ENCODE data around the gene MRPL51. TPM values are rescaled to one million over a fixed set of nuclear protein-coding genes. Genes with fewer than 3 reads are reported as not detected.
"Not testable (repeated sequence)": the region's sequence is repeated elsewhere in the genome, so short reads cannot be mapped to it uniquely, and the experiment has no call there.

Gene MRPL51
- total RNA-seq, 3 donors from 2014 or later = 58.5 to 72.1 (median 62.4) TPM

GRCh38 chr12:6494258-6494743 is 1.2 kb upstream of the MRPL51 start:
- TF ChIP-seq CTCF (IDR thresholded peaks at IDR 0.05) = no peak
- TF ChIP-seq POLR2AphosphoS5 (IDR thresholded peaks at IDR 0.05) = no peak
- no peak for TF ChIP-seq POLR2A (IDR thresholded peaks at IDR 0.05)
- DNase-seq (ENCODE audit: low spot score in 2 of 2) = no peak
- H3K9me3 ChIP-seq = no peaks in the 10 kb centered on the region
- H3K4me3 ChIP-seq = peak overlapping the region; percentile 70 to 89 (median 76)
- peaks cover 4 to 11% of the 10 kb centered on the region in 2 donors for H3K4me1 ChIP-seq
- peak overlapping the region in 1 of 2 donors; percentile 94 for H3K27ac ChIP-seq
- H3K36me3 ChIP-seq = no peaks in the 10 kb centered on the region
- no peaks in the 10 kb centered on the region for H3K27me3 ChIP-seq
- intact Hi-C loops (cut with DNase I; ENCODE audit: low total_unique reads) = no loop called here

- TF ChIP-seq POLR2AphosphoS5 (IDR thresholded peaks at IDR 0.05) (peak in 1 of 3 donors; percentile 45), CTCF (IDR thresholded peaks at IDR 0.05) (peak in 2 of 3 donors; percentile 46 to 54), POLR2A (IDR thresholded peaks at IDR 0.05) (no peak)
- peak within 1 kb of the TSS; percentile 70 to 89 (median 76) for H3K4me3 ChIP-seq
- no peaks in the 10 kb centered on the region for H3K27me3 ChIP-seq
- peak within 1 kb of the TSS; percentile 94 for H3K27ac ChIP-seq
- intact Hi-C loops (cut with DNase I; ENCODE audit: low total_unique reads) = no loop called here
- no peaks in the 10 kb centered on the region for H3K9me3 ChIP-seq
- H3K36me3 ChIP-seq = no peaks in the 10 kb centered on the region
- peak; percentile 95 for DNase-seq (ENCODE audit: low spot score in 2 of 2)
- H3K4me1 ChIP-seq = peaks cover 4 to 11% of the 10 kb centered on the region in 2 donors
Measured at GRCh38 chr12:6493497-6494257, 615 bp upstream of the MRPL51 start, which contains the start of gene NCAPD2. Gene NCAPD2, plus strand, starts transcription at chr12:6494102. Its CDS starts 997 bp downstream, at chr12:6495099.

- H3K27me3 ChIP-seq; intact Hi-C loops (cut with DNase I; ENCODE audit: low total_unique reads); H3K9me3 ChIP-seq; H3K27ac ChIP-seq; DNase-seq (ENCODE audit: low spot score in 2 of 2); H3K36me3 ChIP-seq; H3K4me3 ChIP-seq: not testable (repeated sequence)
- peaks cover 4 to 11% of the 10 kb centered on the region in 2 donors for H3K4me1 ChIP-seq
Measured at GRCh38 chr12:6490673-6491072, 2.4 kb downstream of the MRPL51 start.

- DNase-seq (ENCODE audit: low spot score in 2 of 2) = no peak
- TF ChIP-seq POLR2A (IDR thresholded peaks at IDR 0.05) (no peak), POLR2AphosphoS5 (IDR thresholded peaks at IDR 0.05) (no peak), CTCF (IDR thresholded peaks at IDR 0.05) (no peak)
- Histone ChIP-seq H3K9me3 (no peaks in the 10 kb centered on the region), H3K27ac (no peak overlapping the region), H3K27me3 (no peaks in the 10 kb centered on the region), H3K36me3 (no peaks in the 10 kb centered on the region), H3K4me1 (peaks cover 3 to 6% of the 10 kb centered on the region in 2 donors), H3K4me3 (no peak overlapping the region)
- intact Hi-C loops (cut with DNase I; ENCODE audit: low total_unique reads) = no loop called here
Measured at GRCh38 chr12:6489449-6489848, 3.6 kb downstream of the MRPL51 start.

GRCh38 chr12:6488240-6488639 is 4.8 kb downstream of the MRPL51 start:
- H3K9me3 ChIP-seq = no peaks in the 10 kb centered on the region
- intact Hi-C loops (cut with DNase I; ENCODE audit: low total_unique reads) = no loop called here
- peaks cover 0 to 4% of the 10 kb centered on the region in 2 donors for H3K4me1 ChIP-seq
- H3K4me3 ChIP-seq = no peak overlapping the region
- H3K27ac ChIP-seq = no peak overlapping the region
- H3K27me3 ChIP-seq = no peaks in the 10 kb centered on the region
- DNase-seq (ENCODE audit: low spot score in 2 of 2) = no peak
- no peaks in the 10 kb centered on the region for H3K36me3 ChIP-seq
- TF ChIP-seq POLR2AphosphoS5 (IDR thresholded peaks at IDR 0.05) = no peak
- TF ChIP-seq POLR2A (IDR thresholded peaks at IDR 0.05) = no peak
- TF ChIP-seq CTCF (IDR thresholded peaks at IDR 0.05) = no peak
